Stromal cell of bone marrow (primary cell): Measurements from ENCODE around the gene ZKSCAN8.

Source experiments
- DNase-seq: peaks from one replicate; pipeline ENCODE4 v3.0.0-alpha.2; 2012; ENCODE audit warnings: low read depth

The ZKSCAN8 gene

GRCh38 chr6:28206928-28207509 lies 65.3 kb downstream of the ZKSCAN8 start:
- DNase-seq = no peak

GRCh38 chr6:28207510-28208110 lies 65.9 kb downstream of the ZKSCAN8 start:
- no peak for DNase-seq

GRCh38 chr6:28208111-28208659 lies 66.5 kb downstream of the ZKSCAN8 start:
- no peak for DNase-seq
